ENCODE measurements around the gene DIP2B. TPM values are rescaled to one million over a fixed set of nuclear protein-coding genes. Genes with fewer than 3 reads are reported as not detected.

Gene DIP2B
- polyA plus RNA-seq, 2 of the 4 experiments (the other 2 are of a cell fraction) = 16.9 to 29.3 TPM

GRCh38 chr12:50764286-50765094, 259.7 kb downstream of the DIP2B start:
- ChIA-PET CTCF (interaction anchor here (0.8 to 6.0 kb wide), 48 partner anchors 9 to 655 kb away, joined by 3 to 109 read pairs (median 4); partner anchors contain the start of genes DIP2B and SLC11A2), POLR2A (interaction anchor here (0.6 to 2.6 kb wide), 15 partner anchors 21 to 1023 kb away, joined by 3 to 14 read pairs (median 6); partner anchors contain the start of genes CSRNP2, LETMD1, SLC11A2 and TMBIM6)
- FAIRE-seq = no peak
- H3K4me2 ChIP-seq = peak overlapping the region; percentile 97
- peak overlapping the region; percentile 96 to 100 for H3K27ac ChIP-seq
- ATAC-seq = peak; percentile 70 to 76
- WGBS (ENCODE audit: missing lambda C conversion rate) = 3% methylated on average over 16 of the region's 91 CpGs
- peak overlapping the region; percentile 94 for H3K4me3 ChIP-seq
- DNase-seq (ENCODE audit: low read depth in 1 of 2, low spot score in 1 of 2) = peak; percentile 58 to 63
- H3K4me1 ChIP-seq = peaks cover 30% of the 10 kb centered on the region
- TF ChIP-seq KDM1A (IDR thresholded peaks at IDR 0.05; ENCODE audit: low read depth) = no peak
- TF ChIP-seq HEYL (CRISPR knock-in tag; IDR thresholded peaks at IDR 0.05) = no peak
- TF ChIP-seq RAD21 (conservative IDR thresholded peaks at IDR 0.05 in 1 of 2, IDR thresholded peaks at IDR 0.05 in 1 of 2) = no peak
- TF ChIP-seq, protein P1, sequence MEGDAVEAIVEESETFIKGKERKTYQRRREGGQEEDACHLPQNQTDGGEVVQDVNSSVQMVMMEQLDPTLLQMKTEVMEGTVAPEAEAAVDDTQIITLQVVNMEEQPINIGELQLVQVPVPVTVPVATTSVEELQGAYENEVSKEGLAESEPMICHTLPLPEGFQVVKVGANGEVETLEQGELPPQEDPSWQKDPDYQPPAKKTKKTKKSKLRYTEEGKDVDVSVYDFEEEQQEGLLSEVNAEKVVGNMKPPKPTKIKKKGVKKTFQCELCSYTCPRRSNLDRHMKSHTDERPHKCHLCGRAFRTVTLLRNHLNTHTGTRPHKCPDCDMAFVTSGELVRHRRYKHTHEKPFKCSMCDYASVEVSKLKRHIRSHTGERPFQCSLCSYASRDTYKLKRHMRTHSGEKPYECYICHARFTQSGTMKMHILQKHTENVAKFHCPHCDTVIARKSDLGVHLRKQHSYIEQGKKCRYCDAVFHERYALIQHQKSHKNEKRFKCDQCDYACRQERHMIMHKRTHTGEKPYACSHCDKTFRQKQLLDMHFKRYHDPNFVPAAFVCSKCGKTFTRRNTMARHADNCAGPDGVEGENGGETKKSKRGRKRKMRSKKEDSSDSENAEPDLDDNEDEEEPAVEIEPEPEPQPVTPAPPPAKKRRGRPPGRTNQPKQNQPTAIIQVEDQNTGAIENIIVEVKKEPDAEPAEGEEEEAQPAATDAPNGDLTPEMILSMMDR (IDR thresholded peaks at IDR 0.05) = no peak
- TF ChIP-seq CHD2 (IDR thresholded peaks at IDR 0.05; ENCODE audit: low read length, partially characterized antibody) = peak; percentile 47
- TF ChIP-seq MYC (IDR thresholded peaks at IDR 0.05; ENCODE audit: borderline replicate concordance, low read length) = no peak
- no peak for TF ChIP-seq MAZ (IDR thresholded peaks at IDR 0.05; ENCODE audit: borderline replicate concordance, low read depth, low read length)
- TF ChIP-seq POLR2A (IDR thresholded peaks at IDR 0.05; ENCODE audit: low read length) = no peak; the same call in 1 of the 2 replicates
- TF ChIP-seq, protein P2, sequence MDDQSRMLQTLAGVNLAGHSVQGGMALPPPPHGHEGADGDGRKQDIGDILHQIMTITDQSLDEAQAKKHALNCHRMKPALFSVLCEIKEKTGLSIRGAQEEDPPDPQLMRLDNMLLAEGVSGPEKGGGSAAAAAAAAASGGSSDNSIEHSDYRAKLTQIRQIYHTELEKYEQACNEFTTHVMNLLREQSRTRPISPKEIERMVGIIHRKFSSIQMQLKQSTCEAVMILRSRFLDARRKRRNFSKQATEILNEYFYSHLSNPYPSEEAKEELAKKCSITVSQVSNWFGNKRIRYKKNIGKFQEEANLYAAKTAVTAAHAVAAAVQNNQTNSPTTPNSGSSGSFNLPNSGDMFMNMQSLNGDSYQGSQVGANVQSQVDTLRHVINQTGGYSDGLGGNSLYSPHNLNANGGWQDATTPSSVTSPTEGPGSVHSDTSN (IDR thresholded peaks at IDR 0.05) = peak; percentile 40; the same call in 1 of the 2 replicates
- TF ChIP-seq KDM5A (IDR thresholded peaks at IDR 0.05) = no peak
- no peak for TF ChIP-seq RNF2 (IDR thresholded peaks at IDR 0.05; ENCODE audit: borderline replicate concordance, low read depth)
- no peak for TF ChIP-seq FOXS1 (CRISPR knock-in tag; IDR thresholded peaks at IDR 0.05)
- TF ChIP-seq, protein P3, sequence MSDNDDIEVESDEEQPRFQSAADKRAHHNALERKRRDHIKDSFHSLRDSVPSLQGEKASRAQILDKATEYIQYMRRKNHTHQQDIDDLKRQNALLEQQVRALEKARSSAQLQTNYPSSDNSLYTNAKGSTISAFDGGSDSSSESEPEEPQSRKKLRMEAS (IDR thresholded peaks at IDR 0.05) = peak; percentile 55
- 0 out of 5 replicates have a peak, but pooled peaks of 1 of the 2 experiments have one; percentile 30 for TF ChIP-seq EP300 (IDR thresholded peaks at IDR 0.05)
- TF ChIP-seq FOSL2 (IDR thresholded peaks at IDR 0.05) = no peak
- no peak for TF ChIP-seq FOSL2 (CRISPR knock-in tag; IDR thresholded peaks at IDR 0.05)
- TF ChIP-seq NR3C1 (IDR thresholded peaks at IDR 0.05) = no peak
- TF ChIP-seq GATA3 (IDR thresholded peaks at IDR 0.05; ENCODE audit: borderline replicate concordance) = no peak
- TF ChIP-seq TP53 (CRISPR knock-in tag; IDR thresholded peaks at IDR 0.05) = no peak
- TF ChIP-seq HDAC2 (IDR thresholded peaks at IDR 0.05) = 0 out of 2 replicates have a peak, but pooled peaks have one; percentile 27
- no peak for TF ChIP-seq ZSCAN20 (CRISPR knock-in tag; IDR thresholded peaks at IDR 0.05)
- no peak for TF ChIP-seq FOSB (CRISPR knock-in tag; IDR thresholded peaks at IDR 0.05)
- TF ChIP-seq HOXA7 (CRISPR knock-in tag; IDR thresholded peaks at IDR 0.05) = no peak
- TF ChIP-seq BCL3 (IDR thresholded peaks at IDR 0.05) = 0 out of 3 replicates have a peak, but pooled peaks have one; percentile 2
- peak; percentile 55; the same call in 1 of the 2 replicates for TF ChIP-seq PHF8 (IDR thresholded peaks at IDR 0.05; ENCODE audit: borderline replicate concordance, low read depth)
- peak; percentile 40; the same call in 1 of the 2 replicates for TF ChIP-seq E2F6 (IDR thresholded peaks at IDR 0.05; ENCODE audit: borderline replicate concordance, low read depth)
- no peak for TF ChIP-seq HMGXB4 (CRISPR knock-in tag; IDR thresholded peaks at IDR 0.05; ENCODE audit: borderline replicate concordance)
- TF ChIP-seq JUNB (IDR thresholded peaks at IDR 0.05) = no peak
- TF ChIP-seq SMC3 (IDR thresholded peaks at IDR 0.05) = no peak
- no peak for TF ChIP-seq ZNF302 (CRISPR knock-in tag; IDR thresholded peaks at IDR 0.05)
- TF ChIP-seq RCOR1 (IDR thresholded peaks at IDR 0.05; ENCODE audit: low read depth, low read length) = no peak
- no peak for TF ChIP-seq CBX2 (IDR thresholded peaks at IDR 0.05; ENCODE audit: borderline replicate concordance, low read depth)
- no peaks in the 10 kb centered on the region for H3K9me3 ChIP-seq

All from A549 (cell line).